ENCODE results near the gene MYO18A. TPM values are rescaled to one million over a fixed set of nuclear protein-coding genes. Genes with fewer than 3 reads are reported as not detected.
"Not testable (repeated sequence)": the region's sequence is repeated elsewhere in the genome, so short reads cannot be mapped to it uniquely, and the experiment has no call there.

MYO18A gene
- total RNA-seq, 1 donor from 2014 or later, result 28.8 TPM

DNA sequence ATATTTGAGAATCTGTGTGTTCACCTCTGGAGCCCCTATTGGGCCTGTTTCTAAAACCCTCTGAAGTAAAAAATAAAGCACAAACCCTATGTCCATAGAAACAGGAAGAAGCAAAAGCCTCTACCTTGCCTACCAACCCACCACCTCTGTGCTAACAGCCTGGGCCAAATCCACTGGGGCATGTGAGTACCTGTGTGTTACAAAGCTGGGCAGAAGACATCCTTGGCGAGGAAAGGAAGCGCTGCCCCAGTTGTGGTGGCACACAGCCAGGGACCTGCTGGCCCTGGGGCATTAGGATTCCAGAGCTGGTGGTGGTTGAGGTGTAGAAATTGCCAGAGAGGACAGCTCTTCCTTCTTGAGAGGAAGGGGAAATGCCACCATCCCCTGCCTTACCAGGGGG, 30.0 kb downstream of the MYO18A start:
- DNase-seq (ENCODE audit: extremely low spot score, unreplicated experiment), result no peak
- Mint-ChIP-seq H3K27ac (ENCODE audit: unreplicated experiment) (no peak overlapping the region), H3K4me3 (ENCODE audit: unreplicated experiment) (no peak overlapping the region), H3K4me1 (ENCODE audit: unreplicated experiment) (peaks cover 46% of the 10 kb centered on the region), H3K27me3 (ENCODE audit: unreplicated experiment) (no peaks in the 10 kb centered on the region), H3K9me3 (ENCODE audit: unreplicated experiment) (no peaks in the 10 kb centered on the region), H3K36me3 (ENCODE audit: unreplicated experiment) (no peaks in the 10 kb centered on the region)
- TF ChIP-seq, protein P1, sequence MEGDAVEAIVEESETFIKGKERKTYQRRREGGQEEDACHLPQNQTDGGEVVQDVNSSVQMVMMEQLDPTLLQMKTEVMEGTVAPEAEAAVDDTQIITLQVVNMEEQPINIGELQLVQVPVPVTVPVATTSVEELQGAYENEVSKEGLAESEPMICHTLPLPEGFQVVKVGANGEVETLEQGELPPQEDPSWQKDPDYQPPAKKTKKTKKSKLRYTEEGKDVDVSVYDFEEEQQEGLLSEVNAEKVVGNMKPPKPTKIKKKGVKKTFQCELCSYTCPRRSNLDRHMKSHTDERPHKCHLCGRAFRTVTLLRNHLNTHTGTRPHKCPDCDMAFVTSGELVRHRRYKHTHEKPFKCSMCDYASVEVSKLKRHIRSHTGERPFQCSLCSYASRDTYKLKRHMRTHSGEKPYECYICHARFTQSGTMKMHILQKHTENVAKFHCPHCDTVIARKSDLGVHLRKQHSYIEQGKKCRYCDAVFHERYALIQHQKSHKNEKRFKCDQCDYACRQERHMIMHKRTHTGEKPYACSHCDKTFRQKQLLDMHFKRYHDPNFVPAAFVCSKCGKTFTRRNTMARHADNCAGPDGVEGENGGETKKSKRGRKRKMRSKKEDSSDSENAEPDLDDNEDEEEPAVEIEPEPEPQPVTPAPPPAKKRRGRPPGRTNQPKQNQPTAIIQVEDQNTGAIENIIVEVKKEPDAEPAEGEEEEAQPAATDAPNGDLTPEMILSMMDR (IDR thresholded peaks at IDR 0.05), result no peak

DNA sequence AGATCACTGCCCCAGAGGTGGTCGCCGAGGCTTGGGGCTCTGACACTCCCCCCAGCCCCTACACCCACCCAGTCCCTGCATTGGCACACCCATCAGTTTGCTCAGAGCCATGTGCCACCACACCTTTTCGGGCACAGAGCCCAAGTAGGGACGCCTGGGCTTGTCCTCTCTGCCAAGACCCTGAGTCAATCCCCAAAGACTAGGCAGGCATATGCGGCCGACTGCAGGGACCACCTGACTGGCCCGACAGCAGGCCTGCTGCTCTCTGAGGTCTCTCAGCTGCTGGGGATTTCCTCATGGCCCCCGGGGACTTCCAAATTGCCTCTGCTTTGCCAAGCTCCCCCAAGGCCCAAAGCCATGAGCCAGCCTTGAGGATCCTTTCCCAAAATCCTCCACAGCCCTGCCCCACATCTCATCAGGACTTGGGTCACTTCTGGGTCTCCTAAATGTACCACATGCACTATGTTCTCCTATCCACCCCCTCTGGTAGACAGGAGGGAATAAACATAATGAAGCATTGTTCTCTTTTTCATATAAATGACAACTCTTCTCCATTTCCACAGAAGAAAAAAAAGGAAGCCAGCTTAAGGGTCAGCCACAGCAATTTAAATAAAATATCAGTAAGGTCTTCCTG, 30.6 kb downstream of the MYO18A start:
- Mint-ChIP-seq H3K27ac (ENCODE audit: unreplicated experiment) (peak overlapping the region; percentile 64), H3K4me1 (ENCODE audit: unreplicated experiment) (peaks cover 40% of the 10 kb centered on the region), H3K27me3 (ENCODE audit: unreplicated experiment) (no peaks in the 10 kb centered on the region), H3K36me3 (ENCODE audit: unreplicated experiment) (no peaks in the 10 kb centered on the region), H3K9me3 (ENCODE audit: unreplicated experiment) (no peaks in the 10 kb centered on the region), H3K4me3 (ENCODE audit: unreplicated experiment) (peak overlapping the region; percentile 69)
- DNase-seq (ENCODE audit: extremely low spot score, unreplicated experiment), result no peak
- TF ChIP-seq, protein P1 (IDR thresholded peaks at IDR 0.05), result no peak

GRCh38 chr17:29148790-29149430, 31.3 kb downstream of the MYO18A start:
- Mint-ChIP-seq H3K4me1 (ENCODE audit: unreplicated experiment) (peaks cover 33% of the 10 kb centered on the region), H3K36me3 (ENCODE audit: unreplicated experiment) (no peaks in the 10 kb centered on the region), H3K27me3 (ENCODE audit: unreplicated experiment) (no peaks in the 10 kb centered on the region), H3K4me3 (ENCODE audit: unreplicated experiment) (peak overlapping the region; percentile 69), H3K9me3 (ENCODE audit: unreplicated experiment) (no peaks in the 10 kb centered on the region), H3K27ac (ENCODE audit: unreplicated experiment) (peak overlapping the region; percentile 78)
- TF ChIP-seq, protein P1 (IDR thresholded peaks at IDR 0.05), result peak; percentile 98
- DNase-seq (ENCODE audit: extremely low spot score, unreplicated experiment), result peak; percentile 97

- H3K27me3 Mint-ChIP-seq (ENCODE audit: unreplicated experiment), result no peaks in the 10 kb centered on the region
- no peak for DNase-seq (ENCODE audit: extremely low spot score, unreplicated experiment)
- no peaks in the 10 kb centered on the region for H3K9me3 Mint-ChIP-seq (ENCODE audit: unreplicated experiment)
- peaks cover 30% of the 10 kb centered on the region for H3K4me1 Mint-ChIP-seq (ENCODE audit: unreplicated experiment)
- H3K4me3 Mint-ChIP-seq (ENCODE audit: unreplicated experiment), result peak overlapping the region; percentile 62
- TF ChIP-seq, protein P1 (IDR thresholded peaks at IDR 0.05), result no peak
- H3K36me3 Mint-ChIP-seq (ENCODE audit: unreplicated experiment), result no peaks in the 10 kb centered on the region
- peak overlapping the region; percentile 78 for H3K27ac Mint-ChIP-seq (ENCODE audit: unreplicated experiment)
These were observed 31.9 kb downstream of the MYO18A start for GRCh38 chr17:29148257-29148789.

DNA sequence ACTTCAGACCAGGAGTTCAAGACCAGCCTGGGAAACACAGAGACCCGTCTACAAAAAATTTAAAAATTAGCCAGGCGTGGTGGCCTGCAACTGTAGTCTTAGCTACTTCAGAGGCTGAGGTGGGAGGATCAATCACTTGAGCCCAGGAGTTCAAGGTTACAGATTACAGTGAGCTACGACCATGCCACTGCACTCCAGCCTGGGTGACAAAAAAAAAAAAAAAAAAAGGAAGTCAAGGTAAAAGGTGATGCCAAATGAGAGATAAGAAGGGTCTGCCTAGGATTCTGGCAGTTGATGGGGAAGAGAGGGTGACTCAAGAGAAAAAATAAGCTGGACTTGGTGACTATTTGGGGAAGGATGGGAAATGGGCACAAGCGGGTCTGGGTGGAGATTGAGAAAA, 32.5 kb downstream of the MYO18A start:
- no peak overlapping the region for H3K27ac Mint-ChIP-seq (ENCODE audit: unreplicated experiment)
- H3K36me3 Mint-ChIP-seq (ENCODE audit: unreplicated experiment), result no peaks in the 10 kb centered on the region
- TF ChIP-seq, protein P1 (IDR thresholded peaks at IDR 0.05), result no peak
- no peaks in the 10 kb centered on the region for H3K9me3 Mint-ChIP-seq (ENCODE audit: unreplicated experiment)
- peaks cover 28% of the 10 kb centered on the region for H3K4me1 Mint-ChIP-seq (ENCODE audit: unreplicated experiment)
- DNase-seq (ENCODE audit: extremely low spot score, unreplicated experiment), result no peak
- no peak overlapping the region for H3K4me3 Mint-ChIP-seq (ENCODE audit: unreplicated experiment)
- no peaks in the 10 kb centered on the region for H3K27me3 Mint-ChIP-seq (ENCODE audit: unreplicated experiment)

GRCh38 chr17:29147228-29147627, 33.0 kb downstream of the MYO18A start:
- H3K4me1 Mint-ChIP-seq (ENCODE audit: unreplicated experiment), result peaks cover 29% of the 10 kb centered on the region
- H3K9me3 Mint-ChIP-seq (ENCODE audit: unreplicated experiment); H3K36me3 Mint-ChIP-seq (ENCODE audit: unreplicated experiment); H3K4me3 Mint-ChIP-seq (ENCODE audit: unreplicated experiment); DNase-seq (ENCODE audit: extremely low spot score, unreplicated experiment); H3K27ac Mint-ChIP-seq (ENCODE audit: unreplicated experiment); H3K27me3 Mint-ChIP-seq (ENCODE audit: unreplicated experiment): not testable (repeated sequence)
